ENCODE measurements around the gene TARP.
"Not testable (repeated sequence)": the region's sequence is repeated elsewhere in the genome, so short reads cannot be mapped to it uniquely, and the experiment has no call there.

Gene TARP

GRCh38 chr7:38264602-38265001 is 8.8 kb downstream of the TARP start:
- H3K4me1 ChIP-seq (ENCODE audit: insufficient read depth); intact Hi-C loops (cut with DNase I); H3K27me3 ChIP-seq; H3K36me3 ChIP-seq; H3K9me3 ChIP-seq; H3K27ac ChIP-seq; DNase-seq; H3K4me3 ChIP-seq: not testable (repeated sequence)
- 30 to 38% (median 35%) methylated on average over 1 of the region's 1 CpG for WGBS, 3 donors

GRCh38 chr7:38263274-38263673 is 10.2 kb downstream of the TARP start:
- H3K9me3 ChIP-seq; H3K27me3 ChIP-seq; H3K27ac ChIP-seq; DNase-seq; intact Hi-C loops (cut with DNase I); H3K36me3 ChIP-seq; H3K4me1 ChIP-seq (ENCODE audit: insufficient read depth); H3K4me3 ChIP-seq: not testable (repeated sequence)
- WGBS, 3 donors = 33 to 56% (median 50%) methylated on average over 1 of the region's 1 CpG

GRCh38 chr7:38262545-38262944 is 10.9 kb downstream of the TARP start:
- Histone ChIP-seq H3K27me3 (no peaks in the 10 kb centered on the region), H3K36me3 (no peaks in the 10 kb centered on the region), H3K4me3 (no peak overlapping the region), H3K9me3 (no peaks in the 10 kb centered on the region), H3K27ac (no peak overlapping the region), H3K4me1 (ENCODE audit: insufficient read depth) (no peaks in the 10 kb centered on the region)
- TF ChIP-seq EP300 (IDR thresholded peaks at IDR 0.05) (no peak), POLR2A (IDR thresholded peaks at IDR 0.05) (no peak), CTCF (IDR thresholded peaks at IDR 0.05) (no peak)
- 66 to 83% (median 73%) methylated on average over 5 of the region's 5 CpGs for WGBS, 3 donors
- intact Hi-C loops (cut with DNase I) = no loop called here
- DNase-seq = no peak

- H3K27ac ChIP-seq; H3K9me3 ChIP-seq; H3K4me3 ChIP-seq; H3K36me3 ChIP-seq; H3K27me3 ChIP-seq; H3K4me1 ChIP-seq (ENCODE audit: insufficient read depth); intact Hi-C loops (cut with DNase I); DNase-seq: not testable (repeated sequence)
- WGBS, 3 donors = 62 to 68% (median 65%) methylated on average over 2 of the region's 2 CpGs
Observed at GRCh38 chr7:38262026-38262425, 11.4 kb downstream of the TARP start.

- H3K36me3 ChIP-seq; H3K4me3 ChIP-seq; intact Hi-C loops (cut with DNase I); DNase-seq; H3K27ac ChIP-seq; H3K27me3 ChIP-seq; H3K9me3 ChIP-seq; H3K4me1 ChIP-seq (ENCODE audit: insufficient read depth): not testable (repeated sequence)
- 89 to 92% (median 91%) methylated on average over 12 of the region's 12 CpGs for WGBS, 3 donors
Observed at GRCh38 chr7:38261601-38262000, 11.8 kb downstream of the TARP start.

- H3K27ac ChIP-seq; H3K27me3 ChIP-seq; DNase-seq; H3K4me3 ChIP-seq; H3K4me1 ChIP-seq (ENCODE audit: insufficient read depth); intact Hi-C loops (cut with DNase I); H3K9me3 ChIP-seq; H3K36me3 ChIP-seq: not testable (repeated sequence)
- 91 to 95% (median 92%) methylated on average over 8 of the region's 8 CpGs for WGBS, 3 donors
Observed at GRCh38 chr7:38259157-38259556, 14.3 kb downstream of the TARP start.

GRCh38 chr7:38257350-38257677 is 16.1 kb downstream of the TARP start:
- DNase-seq = no peak
- no peaks in the 10 kb centered on the region for H3K27me3 ChIP-seq
- TF ChIP-seq EP300 (IDR thresholded peaks at IDR 0.05) = no peak
- TF ChIP-seq CTCF (IDR thresholded peaks at IDR 0.05) = no peak
- no peak for TF ChIP-seq POLR2A (IDR thresholded peaks at IDR 0.05)
- no peaks in the 10 kb centered on the region for H3K4me1 ChIP-seq (ENCODE audit: insufficient read depth)
- H3K36me3 ChIP-seq = no peaks in the 10 kb centered on the region
- 79 to 88% (median 79%) methylated on average over 2 of the region's 2 CpGs for WGBS, 3 donors
- H3K4me3 ChIP-seq = no peak overlapping the region
- H3K27ac ChIP-seq = no peak overlapping the region
- no peaks in the 10 kb centered on the region for H3K9me3 ChIP-seq
- intact Hi-C loops (cut with DNase I) = no loop called here

- intact Hi-C loops (cut with DNase I); DNase-seq; H3K9me3 ChIP-seq; H3K4me1 ChIP-seq (ENCODE audit: insufficient read depth); H3K27me3 ChIP-seq; H3K36me3 ChIP-seq; H3K27ac ChIP-seq; H3K4me3 ChIP-seq: not testable (repeated sequence)
- 74 to 79% (median 74%) methylated on average over 3 of the region's 3 CpGs for WGBS, 3 donors
Observed at GRCh38 chr7:38249849-38250248, 23.6 kb downstream of the TARP start.

All from ovary (tissue), 7 donors.